ENCODE results near the gene CTSZ. TPM values are rescaled to one million over a fixed set of nuclear protein-coding genes. Genes with fewer than 3 reads are reported as not detected.

The CTSZ gene
- total RNA-seq, 1 experiment from 2014 or later = 26.3 TPM

DNA sequence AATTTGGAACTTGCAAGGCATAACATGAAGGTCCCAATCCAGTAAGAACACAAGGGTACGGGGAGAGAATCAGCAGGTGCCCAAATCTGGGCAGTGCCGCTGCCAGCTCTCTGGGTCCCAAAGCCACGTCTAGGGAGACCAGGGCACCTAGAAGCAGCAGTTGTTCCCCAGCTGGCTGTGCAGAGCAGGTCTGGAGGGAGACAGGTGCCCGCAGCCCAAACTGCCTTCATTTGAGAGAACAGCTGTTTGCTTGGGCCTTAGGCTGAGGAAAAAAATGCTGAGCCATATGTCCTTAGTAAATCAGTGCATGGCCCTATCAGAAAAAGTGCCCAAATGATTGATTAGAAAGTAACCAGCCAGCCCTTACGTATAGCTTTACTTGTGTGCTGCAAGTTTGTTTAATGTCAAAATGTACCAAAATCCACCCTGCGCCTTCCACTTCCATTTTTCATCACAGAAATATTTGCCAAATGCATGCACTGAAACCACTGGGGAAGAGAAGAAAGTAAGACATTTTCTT lies 44.7 kb upstream of the CTSZ start:
- no peak for DNase-seq (ENCODE audit: low spot score)
- POLR2A ChIA-PET = no interaction called here

DNA sequence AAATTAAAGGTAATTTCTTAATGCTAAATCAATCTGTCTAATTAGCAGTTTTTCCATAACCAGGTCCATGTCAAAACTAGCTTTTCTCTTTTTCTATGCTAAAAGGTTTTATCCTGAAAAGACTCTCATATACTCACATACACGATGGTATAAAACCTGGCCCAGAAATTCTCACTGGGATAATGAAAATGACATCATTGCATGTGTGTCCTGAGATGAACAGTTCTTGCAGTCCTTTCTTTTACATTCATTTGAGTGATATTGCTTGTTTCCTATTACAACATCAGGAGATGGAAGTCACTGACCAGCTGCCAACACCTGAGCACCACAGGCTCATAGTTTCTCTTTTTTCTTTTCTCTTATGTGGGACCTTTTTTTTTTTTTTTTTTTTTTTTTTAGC lies 43.4 kb upstream of the CTSZ start:
- ATAC-seq = no peak
- Mint-ChIP-seq H3K4me1 (no peaks in the 10 kb centered on the region), H3K9me3 (no peaks in the 10 kb centered on the region), H3K27me3 (ENCODE audit: low read depth) (peaks cover 44% of the 10 kb centered on the region), H3K27ac (no peak overlapping the region), H3K36me3 (no peaks in the 10 kb centered on the region), H3K4me3 (no peak overlapping the region)
- ChIA-PET POLR2A (interaction anchor here (0.6 kb wide), 2 partner anchors 32 to 360 kb away, joined by 4 read pairs; no protein-coding TSS in a partner anchor), CTCF (no interaction called here)
- no peak for DNase-seq (ENCODE audit: low spot score)
- no peak for TF ChIP-seq ZMAT4 (CRISPR knock-in tag; IDR thresholded peaks at IDR 0.05)
- TF ChIP-seq, protein P1, sequence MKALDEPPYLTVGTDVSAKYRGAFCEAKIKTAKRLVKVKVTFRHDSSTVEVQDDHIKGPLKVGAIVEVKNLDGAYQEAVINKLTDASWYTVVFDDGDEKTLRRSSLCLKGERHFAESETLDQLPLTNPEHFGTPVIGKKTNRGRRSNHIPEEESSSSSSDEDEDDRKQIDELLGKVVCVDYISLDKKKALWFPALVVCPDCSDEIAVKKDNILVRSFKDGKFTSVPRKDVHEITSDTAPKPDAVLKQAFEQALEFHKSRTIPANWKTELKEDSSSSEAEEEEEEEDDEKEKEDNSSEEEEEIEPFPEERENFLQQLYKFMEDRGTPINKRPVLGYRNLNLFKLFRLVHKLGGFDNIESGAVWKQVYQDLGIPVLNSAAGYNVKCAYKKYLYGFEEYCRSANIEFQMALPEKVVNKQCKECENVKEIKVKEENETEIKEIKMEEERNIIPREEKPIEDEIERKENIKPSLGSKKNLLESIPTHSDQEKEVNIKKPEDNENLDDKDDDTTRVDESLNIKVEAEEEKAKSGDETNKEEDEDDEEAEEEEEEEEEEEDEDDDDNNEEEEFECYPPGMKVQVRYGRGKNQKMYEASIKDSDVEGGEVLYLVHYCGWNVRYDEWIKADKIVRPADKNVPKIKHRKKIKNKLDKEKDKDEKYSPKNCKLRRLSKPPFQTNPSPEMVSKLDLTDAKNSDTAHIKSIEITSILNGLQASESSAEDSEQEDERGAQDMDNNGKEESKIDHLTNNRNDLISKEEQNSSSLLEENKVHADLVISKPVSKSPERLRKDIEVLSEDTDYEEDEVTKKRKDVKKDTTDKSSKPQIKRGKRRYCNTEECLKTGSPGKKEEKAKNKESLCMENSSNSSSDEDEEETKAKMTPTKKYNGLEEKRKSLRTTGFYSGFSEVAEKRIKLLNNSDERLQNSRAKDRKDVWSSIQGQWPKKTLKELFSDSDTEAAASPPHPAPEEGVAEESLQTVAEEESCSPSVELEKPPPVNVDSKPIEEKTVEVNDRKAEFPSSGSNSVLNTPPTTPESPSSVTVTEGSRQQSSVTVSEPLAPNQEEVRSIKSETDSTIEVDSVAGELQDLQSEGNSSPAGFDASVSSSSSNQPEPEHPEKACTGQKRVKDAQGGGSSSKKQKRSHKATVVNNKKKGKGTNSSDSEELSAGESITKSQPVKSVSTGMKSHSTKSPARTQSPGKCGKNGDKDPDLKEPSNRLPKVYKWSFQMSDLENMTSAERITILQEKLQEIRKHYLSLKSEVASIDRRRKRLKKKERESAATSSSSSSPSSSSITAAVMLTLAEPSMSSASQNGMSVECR (CRISPR knock-in tag; IDR thresholded peaks at IDR 0.05; ENCODE audit: borderline replicate concordance) = no peak
- TF ChIP-seq, protein P2, sequence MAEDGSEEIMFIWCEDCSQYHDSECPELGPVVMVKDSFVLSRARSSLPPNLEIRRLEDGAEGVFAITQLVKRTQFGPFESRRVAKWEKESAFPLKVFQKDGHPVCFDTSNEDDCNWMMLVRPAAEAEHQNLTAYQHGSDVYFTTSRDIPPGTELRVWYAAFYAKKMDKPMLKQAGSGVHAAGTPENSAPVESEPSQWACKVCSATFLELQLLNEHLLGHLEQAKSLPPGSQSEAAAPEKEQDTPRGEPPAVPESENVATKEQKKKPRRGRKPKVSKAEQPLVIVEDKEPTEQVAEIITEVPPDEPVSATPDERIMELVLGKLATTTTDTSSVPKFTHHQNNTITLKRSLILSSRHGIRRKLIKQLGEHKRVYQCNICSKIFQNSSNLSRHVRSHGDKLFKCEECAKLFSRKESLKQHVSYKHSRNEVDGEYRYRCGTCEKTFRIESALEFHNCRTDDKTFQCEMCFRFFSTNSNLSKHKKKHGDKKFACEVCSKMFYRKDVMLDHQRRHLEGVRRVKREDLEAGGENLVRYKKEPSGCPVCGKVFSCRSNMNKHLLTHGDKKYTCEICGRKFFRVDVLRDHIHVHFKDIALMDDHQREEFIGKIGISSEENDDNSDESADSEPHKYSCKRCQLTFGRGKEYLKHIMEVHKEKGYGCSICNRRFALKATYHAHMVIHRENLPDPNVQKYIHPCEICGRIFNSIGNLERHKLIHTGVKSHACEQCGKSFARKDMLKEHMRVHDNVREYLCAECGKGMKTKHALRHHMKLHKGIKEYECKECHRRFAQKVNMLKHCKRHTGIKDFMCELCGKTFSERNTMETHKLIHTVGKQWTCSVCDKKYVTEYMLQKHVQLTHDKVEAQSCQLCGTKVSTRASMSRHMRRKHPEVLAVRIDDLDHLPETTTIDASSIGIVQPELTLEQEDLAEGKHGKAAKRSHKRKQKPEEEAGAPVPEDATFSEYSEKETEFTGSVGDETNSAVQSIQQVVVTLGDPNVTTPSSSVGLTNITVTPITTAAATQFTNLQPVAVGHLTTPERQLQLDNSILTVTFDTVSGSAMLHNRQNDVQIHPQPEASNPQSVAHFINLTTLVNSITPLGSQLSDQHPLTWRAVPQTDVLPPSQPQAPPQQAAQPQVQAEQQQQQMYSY (CRISPR knock-in tag; IDR thresholded peaks at IDR 0.05) = no peak

More for the DNA sequence above, 44.7 kb upstream of the CTSZ start:
- H3K4me3 Mint-ChIP-seq = no peak overlapping the region
- H3K9me3 Mint-ChIP-seq = no peaks in the 10 kb centered on the region
- peaks cover 36% of the 10 kb centered on the region for H3K27me3 Mint-ChIP-seq (ENCODE audit: low read depth)
- no peaks in the 10 kb centered on the region for H3K4me1 Mint-ChIP-seq
- CTCF ChIA-PET = interaction anchor here (1.0 kb wide), 1 partner anchor 156 kb away, joined by 3 read pairs; no protein-coding TSS in a partner anchor
- TF ChIP-seq CREB1 (CRISPR knock-in tag; IDR thresholded peaks at IDR 0.05) = no peak
- no peak for TF ChIP-seq RORB (CRISPR knock-in tag; IDR thresholded peaks at IDR 0.05)
- TF ChIP-seq FOXJ3 (CRISPR knock-in tag; IDR thresholded peaks at IDR 0.05; ENCODE audit: borderline replicate concordance) = no peak
- TF ChIP-seq TCF7 (CRISPR knock-in tag; IDR thresholded peaks at IDR 0.05; ENCODE audit: low read depth) = no peak
- no peak for TF ChIP-seq TEAD4 (CRISPR knock-in tag; IDR thresholded peaks at IDR 0.05)
- TF ChIP-seq, protein P3, sequence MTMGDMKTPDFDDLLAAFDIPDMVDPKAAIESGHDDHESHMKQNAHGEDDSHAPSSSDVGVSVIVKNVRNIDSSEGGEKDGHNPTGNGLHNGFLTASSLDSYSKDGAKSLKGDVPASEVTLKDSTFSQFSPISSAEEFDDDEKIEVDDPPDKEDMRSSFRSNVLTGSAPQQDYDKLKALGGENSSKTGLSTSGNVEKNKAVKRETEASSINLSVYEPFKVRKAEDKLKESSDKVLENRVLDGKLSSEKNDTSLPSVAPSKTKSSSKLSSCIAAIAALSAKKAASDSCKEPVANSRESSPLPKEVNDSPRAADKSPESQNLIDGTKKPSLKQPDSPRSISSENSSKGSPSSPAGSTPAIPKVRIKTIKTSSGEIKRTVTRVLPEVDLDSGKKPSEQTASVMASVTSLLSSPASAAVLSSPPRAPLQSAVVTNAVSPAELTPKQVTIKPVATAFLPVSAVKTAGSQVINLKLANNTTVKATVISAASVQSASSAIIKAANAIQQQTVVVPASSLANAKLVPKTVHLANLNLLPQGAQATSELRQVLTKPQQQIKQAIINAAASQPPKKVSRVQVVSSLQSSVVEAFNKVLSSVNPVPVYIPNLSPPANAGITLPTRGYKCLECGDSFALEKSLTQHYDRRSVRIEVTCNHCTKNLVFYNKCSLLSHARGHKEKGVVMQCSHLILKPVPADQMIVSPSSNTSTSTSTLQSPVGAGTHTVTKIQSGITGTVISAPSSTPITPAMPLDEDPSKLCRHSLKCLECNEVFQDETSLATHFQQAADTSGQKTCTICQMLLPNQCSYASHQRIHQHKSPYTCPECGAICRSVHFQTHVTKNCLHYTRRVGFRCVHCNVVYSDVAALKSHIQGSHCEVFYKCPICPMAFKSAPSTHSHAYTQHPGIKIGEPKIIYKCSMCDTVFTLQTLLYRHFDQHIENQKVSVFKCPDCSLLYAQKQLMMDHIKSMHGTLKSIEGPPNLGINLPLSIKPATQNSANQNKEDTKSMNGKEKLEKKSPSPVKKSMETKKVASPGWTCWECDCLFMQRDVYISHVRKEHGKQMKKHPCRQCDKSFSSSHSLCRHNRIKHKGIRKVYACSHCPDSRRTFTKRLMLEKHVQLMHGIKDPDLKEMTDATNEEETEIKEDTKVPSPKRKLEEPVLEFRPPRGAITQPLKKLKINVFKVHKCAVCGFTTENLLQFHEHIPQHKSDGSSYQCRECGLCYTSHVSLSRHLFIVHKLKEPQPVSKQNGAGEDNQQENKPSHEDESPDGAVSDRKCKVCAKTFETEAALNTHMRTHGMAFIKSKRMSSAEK (CRISPR knock-in tag; IDR thresholded peaks at IDR 0.05; ENCODE audit: borderline replicate concordance) = no peak
- TF ChIP-seq ZNF121 (CRISPR knock-in tag; IDR thresholded peaks at IDR 0.05) = no peak
- TF ChIP-seq ZNF396 (CRISPR knock-in tag; IDR thresholded peaks at IDR 0.05; ENCODE audit: borderline replicate concordance) = no peak
- no peak for TF ChIP-seq ZNF138 (CRISPR knock-in tag; conservative IDR thresholded peaks at IDR 0.05)
- no peak for TF ChIP-seq NFATC4 (CRISPR knock-in tag; IDR thresholded peaks at IDR 0.05)
- no peak for TF ChIP-seq GRHL2 (CRISPR knock-in tag; IDR thresholded peaks at IDR 0.05; ENCODE audit: insufficient replicate concordance, severe bottlenecking)
- TF ChIP-seq IRF2 (CRISPR knock-in tag; IDR thresholded peaks at IDR 0.05; ENCODE audit: borderline replicate concordance, low read depth) = no peak
- no peak for TF ChIP-seq USF1 (CRISPR knock-in tag; IDR thresholded peaks at IDR 0.05)
- TF ChIP-seq SOX15 (CRISPR knock-in tag; IDR thresholded peaks at IDR 0.05) = no peak
- no peak for TF ChIP-seq MXD4 (CRISPR knock-in tag; IDR thresholded peaks at IDR 0.05; ENCODE audit: borderline replicate concordance)
- TF ChIP-seq, protein P4, sequence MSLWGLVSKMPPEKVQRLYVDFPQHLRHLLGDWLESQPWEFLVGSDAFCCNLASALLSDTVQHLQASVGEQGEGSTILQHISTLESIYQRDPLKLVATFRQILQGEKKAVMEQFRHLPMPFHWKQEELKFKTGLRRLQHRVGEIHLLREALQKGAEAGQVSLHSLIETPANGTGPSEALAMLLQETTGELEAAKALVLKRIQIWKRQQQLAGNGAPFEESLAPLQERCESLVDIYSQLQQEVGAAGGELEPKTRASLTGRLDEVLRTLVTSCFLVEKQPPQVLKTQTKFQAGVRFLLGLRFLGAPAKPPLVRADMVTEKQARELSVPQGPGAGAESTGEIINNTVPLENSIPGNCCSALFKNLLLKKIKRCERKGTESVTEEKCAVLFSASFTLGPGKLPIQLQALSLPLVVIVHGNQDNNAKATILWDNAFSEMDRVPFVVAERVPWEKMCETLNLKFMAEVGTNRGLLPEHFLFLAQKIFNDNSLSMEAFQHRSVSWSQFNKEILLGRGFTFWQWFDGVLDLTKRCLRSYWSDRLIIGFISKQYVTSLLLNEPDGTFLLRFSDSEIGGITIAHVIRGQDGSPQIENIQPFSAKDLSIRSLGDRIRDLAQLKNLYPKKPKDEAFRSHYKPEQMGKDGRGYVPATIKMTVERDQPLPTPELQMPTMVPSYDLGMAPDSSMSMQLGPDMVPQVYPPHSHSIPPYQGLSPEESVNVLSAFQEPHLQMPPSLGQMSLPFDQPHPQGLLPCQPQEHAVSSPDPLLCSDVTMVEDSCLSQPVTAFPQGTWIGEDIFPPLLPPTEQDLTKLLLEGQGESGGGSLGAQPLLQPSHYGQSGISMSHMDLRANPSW (CRISPR knock-in tag; conservative IDR thresholded peaks at IDR 0.05; ENCODE audit: low read depth) = no peak
- TF ChIP-seq, protein P5, sequence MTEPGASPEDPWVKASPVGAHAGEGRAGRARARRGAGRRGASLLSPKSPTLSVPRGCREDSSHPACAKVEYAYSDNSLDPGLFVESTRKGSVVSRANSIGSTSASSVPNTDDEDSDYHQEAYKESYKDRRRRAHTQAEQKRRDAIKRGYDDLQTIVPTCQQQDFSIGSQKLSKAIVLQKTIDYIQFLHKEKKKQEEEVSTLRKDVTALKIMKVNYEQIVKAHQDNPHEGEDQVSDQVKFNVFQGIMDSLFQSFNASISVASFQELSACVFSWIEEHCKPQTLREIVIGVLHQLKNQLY (CRISPR knock-in tag; IDR thresholded peaks at IDR 0.05) = no peak
- no peak overlapping the region for H3K27ac Mint-ChIP-seq
- no peaks in the 10 kb centered on the region for H3K36me3 Mint-ChIP-seq
- ATAC-seq = no peak
